HepG2 (cell line): Measurements from ENCODE around the gene RTP3. TPM values are rescaled to one million over a fixed set of nuclear protein-coding genes. Genes with fewer than 3 reads are reported as not detected.
"Not testable (repeated sequence)": the region's sequence is repeated elsewhere in the genome, so short reads cannot be mapped to it uniquely, and the experiment has no call there.

Experiments used
- ATAC-seq: fragments of 200-7000 bp; cut with Tn5 transposase; 3 replicates; pipeline ENCODE4 v1.9.1; 2020; ENCODE audit warnings: mild to moderate bottlenecking, moderate library complexity
- BruUV-seq: library from RNA; stranded (reverse); fragments of 400-500 nt; replicated peaks from 2 replicates; lab custom pipeline; 2021; lab: Mats Ljungman, UMichigan
- CTCF ChIA-PET: fragments of 300-600 bp; formaldehyde crosslinking; extraction: SDS; loops from one replicate; lab custom pipeline; 2021; ENCODE audit warnings: low total read pairs, inconsistent platforms, low intra/inter-chr PET ratio; lab: Yijun Ruan, JAX
- POLR2A ChIA-PET: fragments of 350-600 bp; sonication (Branson Sonifier 250); formaldehyde crosslinking; loops from one replicate; lab custom pipeline; 2020; ENCODE audit warnings: antibody characterized with exemption, inconsistent platforms; lab: Yijun Ruan, JAX
- DNase-seq: peaks from one replicate; pipeline ENCODE4 v3.0.0-alpha.2; 2015; ENCODE audit warnings: low spot score
- FAIRE-seq: peaks from 3 replicates; lab custom pipeline; 2011; peaks lifted over from hg19 to GRCh38; lab: Jason Lieb, UNC
- H2AFZ ChIP-seq: one replicate; pipeline ENCODE4 v1.6.1; 2011; ENCODE audit warnings: low read length, inconsistent platforms
- H3K27ac ChIP-seq: fragments of 300-600 bp; 3 replicates; pipeline ENCODE4 v1.8.0; 2011; ENCODE audit warnings: mixed run types, mild to moderate bottlenecking, mixed read lengths, low read length, inconsistent platforms; ENCODE audit not compliant: insufficient read depth; ENCODE audit errors: extremely low read length
- H3K27me3 ChIP-seq, 2 experiments: fragments of 200-600 bp in 1 of 2; 2 replicates in 1 of 2; 3 replicates in 1 of 2; pipeline versions ENCODE4 v1.6.0 to v1.8.0; 2011; ENCODE audit warnings: low read length in 2 of 2, mild to moderate bottlenecking in 2 of 2, moderate library complexity in 2 of 2, inconsistent platforms in 1 of 2; ENCODE audit not compliant: insufficient read depth in 2 of 2, control insufficient read depth in 1 of 2
- H3K36me3 ChIP-seq, 2 experiments: fragments of 200-600 bp in 1 of 2; replicated peaks in 1 of 2; 2 replicates in 1 of 2; 3 replicates in 1 of 2; pipeline versions ENCODE4 v1.5.1 to v1.8.0; 2011; ENCODE audit warnings: low read length in 2 of 2, inconsistent platforms in 1 of 2; ENCODE audit not compliant: insufficient read depth in 2 of 2, control insufficient read depth in 1 of 2
- H3K4me1 ChIP-seq: 2 replicates; pipeline ENCODE4 v1.5.1; 2012; ENCODE audit warnings: low read length, inconsistent platforms; ENCODE audit not compliant: insufficient read depth
- H3K4me2 ChIP-seq: 2 replicates; pipeline ENCODE4 v1.6.0; 2011; ENCODE audit warnings: low read depth, low read length, inconsistent platforms
- H3K4me3 ChIP-seq, 3 experiments: fragments of 200-600 bp in 1 of 3; sonication (generic), shearing (Covaris generic) in 1 of 3; replicated peaks in 1 of 3; 2 replicates each; pipeline ENCODE4 v1.5.1; 2011 to 2016; ENCODE audit warnings: low read length in 3 of 3, inconsistent platforms in 2 of 3, low read depth in 2 of 3, mild to moderate bottlenecking in 2 of 3, control low read depth in 1 of 3, mixed read lengths in 1 of 3; ENCODE audit not compliant: insufficient read depth in 1 of 3
- H3K79me2 ChIP-seq: one replicate; pipeline ENCODE4 v1.6.1; 2011; ENCODE audit warnings: low read length, inconsistent platforms; ENCODE audit not compliant: insufficient read depth
- H3K9ac ChIP-seq: 2 replicates; pipeline ENCODE4 v1.6.0; 2011; ENCODE audit warnings: mild to moderate bottlenecking, low read depth, low read length, inconsistent platforms; ENCODE audit not compliant: insufficient read depth
- H3K9me3 ChIP-seq: 2 replicates; pipeline ENCODE4 v1.5.1; 2012; ENCODE audit warnings: mild to moderate bottlenecking, low read length
- H4K20me1 ChIP-seq: 2 replicates; pipeline ENCODE4 v1.6.0; 2011; ENCODE audit warnings: inconsistent platforms, mild to moderate bottlenecking, low read length, moderate library complexity; ENCODE audit not compliant: insufficient read depth
- BRD4 ChIP-seq: sonication (generic); formaldehyde crosslinking; IDR thresholded peaks from 2 replicates; pipeline ENCODE4 v1.4.0; 2020; ENCODE audit warnings: missing genetic modification reagents
- CEBPB ChIP-seq: IDR thresholded peaks from 2 replicates; pipeline ENCODE4 v1.6.1; 2011; ENCODE audit warnings: low read depth, low read length, improper control_type of control experiment, borderline replicate concordance
- EHMT2 ChIP-seq: fragments of 200-600 bp; sonication (generic); IDR thresholded peaks from 2 replicates; pipeline ENCODE4 v1.7.0; 2017; ENCODE audit warnings: antibody characterized with exemption, low read depth, low read length, borderline replicate concordance
- FLYWCH1 ChIP-seq: sonication (generic); formaldehyde crosslinking; IDR thresholded peaks from 2 replicates; pipeline ENCODE4 v1.8.1; 2023; ENCODE audit warnings: mild to moderate bottlenecking, missing genetic modification reagents
- HOXA7 ChIP-seq: sonication (generic); formaldehyde crosslinking; IDR thresholded peaks from 2 replicates; pipeline ENCODE4 v1.8.1; 2022; ENCODE audit warnings: mild to moderate bottlenecking, missing genetic modification reagents, moderate library complexity
- IRF1 ChIP-seq: sonication (generic); formaldehyde crosslinking; IDR thresholded peaks from 2 replicates; pipeline ENCODE4 v1.4.0; 2020; ENCODE audit warnings: low read depth, mild to moderate bottlenecking, missing genetic modification reagents
- KDM3A ChIP-seq: IDR thresholded peaks from 2 replicates; pipeline ENCODE4 v1.6.1; 2018; ENCODE audit warnings: low read depth, missing compliant biosample characterization
- MED13 ChIP-seq: sonication (generic); formaldehyde crosslinking; IDR thresholded peaks from 2 replicates; pipeline ENCODE4 v1.5.0; 2020; ENCODE audit warnings: missing genetic modification reagents
- PRMT3 ChIP-seq: sonication (generic); formaldehyde crosslinking; IDR thresholded peaks from 2 replicates; pipeline ENCODE4 v1.8.1; 2022; ENCODE audit warnings: low read depth, mild to moderate bottlenecking, moderate library complexity, missing genetic modification reagents, borderline replicate concordance
- SPEN ChIP-seq: sonication (generic); formaldehyde crosslinking; IDR thresholded peaks from 2 replicates; pipeline ENCODE4 v1.5.1; 2020; ENCODE audit warnings: low read depth, mild to moderate bottlenecking, missing genetic modification reagents
- ZBTB20 ChIP-seq: sonication (generic); formaldehyde crosslinking; IDR thresholded peaks from 2 replicates; pipeline ENCODE4 v1.8.1; 2023; ENCODE audit warnings: missing genetic modification reagents, low read depth, mild to moderate bottlenecking, borderline replicate concordance
- ZGPAT ChIP-seq: IDR thresholded peaks from 2 replicates; pipeline ENCODE4 v1.6.1; 2016; ENCODE audit warnings: mild to moderate bottlenecking
- ZIK1 ChIP-seq: sonication (generic); formaldehyde crosslinking; IDR thresholded peaks from 2 replicates; pipeline ENCODE4 v1.5.0; 2020; ENCODE audit warnings: mild to moderate bottlenecking, low read depth, missing genetic modification reagents, borderline replicate concordance
- ZNF510 ChIP-seq: sonication (generic); formaldehyde crosslinking; IDR thresholded peaks from 2 replicates; pipeline ENCODE4 v1.4.0; 2020; ENCODE audit warnings: low read depth, mild to moderate bottlenecking, missing genetic modification reagents
- ZNF777 ChIP-seq: sonication (generic); formaldehyde crosslinking; IDR thresholded peaks from 2 replicates; pipeline ENCODE4 v1.4.0; 2020; ENCODE audit warnings: missing genetic modification reagents
- ZSCAN20 ChIP-seq: sonication (generic); formaldehyde crosslinking; IDR thresholded peaks from 2 replicates; pipeline ENCODE4 v1.4.0; 2020; ENCODE audit warnings: missing genetic modification reagents, mild to moderate bottlenecking, borderline replicate concordance
- WGBS: methylation state at CpG from one replicate; pipeline ENCODE4 v1.1.6; 2017; ENCODE audit warnings: low lambda C conversion rate; 5-methylcytosine and 5-hydroxymethylcytosine counted together
- in situ Hi-C: cut with HindIII; loops from 2 replicates; pipeline ENCODE4 v1.10.0; 2017; ENCODE audit warnings: low pct_unique_long_range_greater_than_20kb; ENCODE audit not compliant: extremely low pct_ligation_motif_present
- intact Hi-C: fragments of 100-400 bp; cut with micrococcal nuclease; formaldehyde crosslinking; loops from one replicate; pipeline ENCODE4 v1.10.0; 2022; ENCODE audit not compliant: unreplicated experiment
- polyA plus RNA-seq, 8 experiments: library from polyadenylated mRNA; depleted of rRNA in 3 of 8; stranded (reverse) in 7 of 8; unstranded in 1 of 8; fragments of >200 nt; fragmentation: Illumina TruSeq in 4 of 8; extraction: Trizol in 4 of 8; gene quantifications; 2 replicates each; pipeline versions ENCODE4 v1.2.1 to v1.2.3, GENCODE V29; 2011 to 2016; ENCODE audit warnings: low read depth in 4 of 8, missing spikeins in 1 of 8, mixed read lengths in 1 of 8; ENCODE audit not compliant: insufficient read depth in 1 of 8
- total RNA-seq, 5 experiments: library from RNA; depleted of rRNA; stranded (reverse); fragments of >200 nt; fragmentation: Illumina TruSeq; extraction: Trizol; gene quantifications; 2 replicates each; pipeline ENCODE4 v1.2.3, GENCODE V29; 2016; ENCODE audit warnings: low read depth in 1 of 5

RTP3 gene
- total and polyA plus RNA-seq, 2 of the 13 experiments (the other 11 are each of a cell fraction or from before 2014, with no cell fraction given) = 0.09 TPM; not detected in 1

GRCh38 chr3:46537779-46538178 lies 40.0 kb downstream of the RTP3 start:
- 70% methylated on average over 4 of the region's 5 CpGs for WGBS
- Histone ChIP-seq H3K4me3 (no peak overlapping the region), H3K27ac (no peak overlapping the region), H3K27me3 (no peaks in the 10 kb centered on the region), H3K4me1 (no peaks in the 10 kb centered on the region), H4K20me1 (no peaks in the 10 kb centered on the region), H3K4me2 (no peak overlapping the region), H3K9me3 (no peaks in the 10 kb centered on the region), H2AFZ (no peak overlapping the region), H3K79me2 (no peaks in the 10 kb centered on the region), H3K9ac (no peak overlapping the region), H3K36me3 (no peaks in the 10 kb centered on the region)
- intact Hi-C loops (no loop called here), in situ Hi-C loops (no loop called here)
- POLR2A ChIA-PET = no interaction called here
- FAIRE-seq = no peak
- no TSS peak for BruUV-seq
- TF ChIP-seq ZSCAN20 (CRISPR knock-in tag) (no peak), FLYWCH1 (CRISPR knock-in tag) (no peak), ZBTB20 (no peak), ZNF777 (CRISPR knock-in tag) (no peak), ZGPAT (CRISPR knock-in tag) (no peak), EHMT2 (no peak), ZNF510 (no peak), PRMT3 (CRISPR knock-in tag) (no peak), BRD4 (no peak), IRF1 (CRISPR knock-in tag) (no peak), KDM3A (CRISPR knock-in tag) (no peak), MED13 (CRISPR knock-in tag) (no peak), SPEN (no peak), ZIK1 (CRISPR knock-in tag) (no peak), HOXA7 (CRISPR knock-in tag) (no peak), CEBPB (no peak)
- DNase-seq = no peak
- no peak for ATAC-seq
- CTCF ChIA-PET = no interaction called here

GRCh38 chr3:46538425-46538802 lies 40.6 kb downstream of the RTP3 start:
- FAIRE-seq, H3K27me3 ChIP-seq, ATAC-seq, H3K4me3 ChIP-seq, CTCF ChIA-PET, H3K79me2 ChIP-seq, in situ Hi-C loops, H4K20me1 ChIP-seq, H3K9ac ChIP-seq, H2AFZ ChIP-seq, H3K36me3 ChIP-seq, intact Hi-C loops, H3K4me1 ChIP-seq, H3K27ac ChIP-seq, POLR2A ChIA-PET, BruUV-seq, DNase-seq, H3K9me3 ChIP-seq, H3K4me2 ChIP-seq: not testable (repeated sequence)
- WGBS = 57% methylated on average over 5 of the region's 5 CpGs
